Limb (tissue), 2 donors: ENCODE data around the gene PHF21A.
A peak's percentile ranks its signal among the peaks of the same experiment; 100 is the strongest.
"Not testable (repeated sequence)": the region's sequence is repeated elsewhere in the genome, so short reads cannot be mapped to it uniquely, and the experiment has no call there.

ENCODE experiments used
- DNase-seq, 2 donors: peaks; one replicate each; pipeline ENCODE4 v3.0.0-alpha.2; 2016; ENCODE audit errors: extremely low spot score in 2 of 2

PHF21A gene

DNA sequence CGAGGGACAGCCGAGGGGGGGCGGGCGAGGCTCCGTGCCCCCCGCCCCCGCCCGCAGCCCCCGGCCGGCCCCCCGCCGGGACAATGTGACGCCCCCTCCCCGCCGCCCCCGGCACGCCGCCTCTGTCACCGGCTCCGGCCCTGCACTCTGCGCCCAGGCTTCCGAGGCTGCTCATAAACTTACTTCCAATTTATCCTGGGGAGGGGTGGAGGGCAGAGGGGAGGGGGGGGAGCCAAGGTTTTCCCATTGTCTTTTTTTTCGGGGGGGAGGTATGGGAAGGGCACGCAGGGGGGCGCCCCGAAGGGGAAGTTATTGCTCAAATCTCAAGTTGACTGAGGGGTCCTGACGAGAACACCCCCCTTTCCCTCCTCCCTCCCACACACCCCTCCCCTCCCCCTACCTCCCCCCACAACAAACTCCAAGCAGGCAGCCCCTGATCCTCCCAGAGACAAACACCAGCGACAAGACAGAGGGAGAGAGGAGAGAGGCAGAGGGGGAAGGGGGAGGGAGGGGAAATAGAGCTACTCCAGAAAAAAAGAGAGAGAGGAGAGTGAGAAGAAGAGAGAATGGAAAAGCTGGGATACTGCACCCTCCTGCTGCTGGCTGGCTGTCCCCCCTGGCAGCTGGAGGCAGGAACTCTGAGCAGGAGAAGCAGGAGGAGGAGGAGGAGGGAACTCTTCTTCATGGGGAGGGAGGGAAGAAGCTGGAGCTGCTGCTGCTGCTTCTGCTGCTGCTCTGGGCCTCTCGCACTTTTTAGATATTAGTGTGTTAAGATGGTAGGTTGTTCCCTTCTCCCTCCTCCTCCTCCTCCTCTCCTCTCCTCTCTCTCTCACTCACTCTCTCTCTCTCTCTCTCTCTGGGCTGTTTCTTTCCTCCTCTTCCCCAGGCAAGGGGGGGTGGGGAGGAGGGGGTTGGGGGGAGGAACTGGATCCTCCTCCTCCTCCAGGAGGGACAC, 631 bp downstream of the PHF21A start:
- peak; percentile 76 to 82 for DNase-seq

- peak; percentile 50 to 81 for DNase-seq
These were observed 1.7 kb downstream of the PHF21A start for GRCh38 chr11:46119352-46120216.

GRCh38 chr11:46118702-46119351, 2.4 kb downstream of the PHF21A start:
- no peak for DNase-seq

- DNase-seq, result no peak
These were observed 3.4 kb downstream of the PHF21A start for GRCh38 chr11:46117842-46118241.

DNA sequence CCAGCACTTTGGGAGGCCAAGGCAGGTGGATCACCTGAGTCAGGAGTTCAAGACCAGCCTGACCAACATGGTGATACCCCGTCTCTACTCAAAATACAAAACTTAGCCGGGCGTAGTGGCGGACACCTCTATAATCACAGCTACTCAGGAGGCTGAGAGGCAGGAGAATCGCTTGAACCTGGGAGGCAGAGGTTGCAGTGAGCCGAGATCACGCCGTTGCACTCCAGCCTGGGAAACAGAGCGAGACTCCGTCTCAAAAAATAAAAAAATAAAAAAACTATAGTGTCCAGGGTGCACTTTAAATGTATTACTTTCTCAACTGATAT, 4.6 kb downstream of the PHF21A start:
- not testable (repeated sequence) for DNase-seq

DNA sequence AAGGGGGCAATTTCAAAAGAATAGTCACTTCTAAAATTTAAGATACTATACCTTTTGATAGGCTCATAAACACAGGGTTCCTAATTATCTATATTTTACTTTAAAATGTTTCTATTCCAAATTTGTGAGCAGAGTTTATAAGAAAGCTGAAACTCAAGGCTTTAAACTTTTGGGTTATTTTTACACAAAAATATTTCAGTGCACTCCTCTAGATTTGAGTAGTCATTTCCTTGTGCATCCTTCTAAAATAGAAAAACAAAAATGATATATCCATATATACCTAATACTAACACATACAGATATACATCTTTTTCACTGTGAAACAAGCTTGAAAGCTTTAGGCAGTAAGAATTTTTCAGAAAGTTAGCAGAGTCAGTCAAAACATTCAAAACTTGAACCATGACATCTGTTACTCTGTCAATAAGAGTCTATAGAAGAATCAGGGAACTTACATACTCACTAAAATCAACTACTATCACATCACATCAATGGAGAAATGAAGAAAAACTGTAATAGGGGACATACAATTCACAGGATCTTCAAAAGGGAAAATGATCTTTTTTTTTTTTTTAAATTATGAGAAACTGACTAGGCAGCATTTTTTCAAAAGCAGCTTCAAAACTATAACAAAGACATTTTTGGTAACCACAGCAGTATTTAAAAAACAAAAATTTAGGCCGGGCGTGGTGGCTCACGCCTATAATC, 5.1 kb downstream of the PHF21A start:
- DNase-seq, result no peak

DNA sequence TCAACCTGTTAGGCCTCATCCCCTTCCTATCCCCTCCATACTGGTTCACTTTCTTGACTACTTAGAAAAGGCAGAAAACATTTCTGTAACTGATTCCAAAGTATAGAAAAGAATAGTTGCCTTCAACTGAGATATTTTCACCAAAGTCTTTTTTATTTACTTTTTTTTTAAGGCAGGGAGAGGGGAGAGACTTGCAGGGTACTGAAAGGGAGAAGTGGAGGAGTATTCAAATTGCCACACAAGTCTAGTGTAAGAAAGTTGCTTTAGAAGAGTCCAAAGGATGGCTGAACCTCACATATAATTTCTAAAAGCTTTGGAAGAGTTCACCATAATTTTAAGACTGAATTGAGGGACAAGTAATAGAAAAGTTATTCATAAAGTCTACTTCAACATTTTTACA, 6.3 kb downstream of the PHF21A start:
- DNase-seq, result no peak

DNA sequence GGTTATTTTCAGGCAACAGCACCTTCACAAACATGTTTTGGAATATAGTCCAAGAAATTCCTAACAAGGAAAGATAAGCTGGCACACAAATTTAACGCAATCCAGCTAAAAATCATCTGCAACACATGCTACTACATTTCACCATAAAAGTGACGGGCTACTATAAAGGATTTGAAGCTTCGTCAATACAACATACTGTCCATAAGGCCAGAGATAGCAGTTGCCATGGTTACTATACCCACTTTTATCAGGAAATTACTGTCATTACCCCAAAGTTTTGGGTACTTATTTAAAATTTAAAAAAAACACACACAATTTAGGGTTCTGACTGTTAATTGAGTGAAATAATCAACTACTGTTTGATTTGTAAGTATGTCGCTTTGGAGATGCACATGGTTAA, 6.9 kb downstream of the PHF21A start:
- no peak for DNase-seq

GRCh38 chr11:46112961-46113607, 8.2 kb downstream of the PHF21A start:
- DNase-seq, result peak in 1 of 2 donors; percentile 75

DNA sequence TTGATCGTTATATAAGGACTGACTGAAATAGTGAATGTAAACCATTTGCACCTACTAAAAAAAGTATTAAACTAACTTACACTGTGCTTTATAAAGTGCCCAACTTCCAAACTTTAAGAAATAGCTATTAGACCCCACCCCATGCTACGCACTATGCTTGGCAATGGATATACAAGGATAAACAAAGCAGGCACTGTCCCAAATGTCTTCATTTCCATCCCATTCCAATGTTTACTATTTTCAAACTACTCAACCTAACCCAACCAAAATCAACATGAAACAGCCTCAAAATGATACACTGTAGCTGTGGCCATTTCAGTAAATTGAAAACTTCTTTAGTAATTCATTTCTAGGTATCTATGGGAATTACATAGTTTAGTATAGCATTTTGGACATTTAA, 12.5 kb downstream of the PHF21A start:
- no peak for DNase-seq

- DNase-seq, result no peak
These were observed 13.5 kb downstream of the PHF21A start for GRCh38 chr11:46107780-46108179.

GRCh38 chr11:46107408-46107718, 13.9 kb downstream of the PHF21A start:
- no peak for DNase-seq

DNA sequence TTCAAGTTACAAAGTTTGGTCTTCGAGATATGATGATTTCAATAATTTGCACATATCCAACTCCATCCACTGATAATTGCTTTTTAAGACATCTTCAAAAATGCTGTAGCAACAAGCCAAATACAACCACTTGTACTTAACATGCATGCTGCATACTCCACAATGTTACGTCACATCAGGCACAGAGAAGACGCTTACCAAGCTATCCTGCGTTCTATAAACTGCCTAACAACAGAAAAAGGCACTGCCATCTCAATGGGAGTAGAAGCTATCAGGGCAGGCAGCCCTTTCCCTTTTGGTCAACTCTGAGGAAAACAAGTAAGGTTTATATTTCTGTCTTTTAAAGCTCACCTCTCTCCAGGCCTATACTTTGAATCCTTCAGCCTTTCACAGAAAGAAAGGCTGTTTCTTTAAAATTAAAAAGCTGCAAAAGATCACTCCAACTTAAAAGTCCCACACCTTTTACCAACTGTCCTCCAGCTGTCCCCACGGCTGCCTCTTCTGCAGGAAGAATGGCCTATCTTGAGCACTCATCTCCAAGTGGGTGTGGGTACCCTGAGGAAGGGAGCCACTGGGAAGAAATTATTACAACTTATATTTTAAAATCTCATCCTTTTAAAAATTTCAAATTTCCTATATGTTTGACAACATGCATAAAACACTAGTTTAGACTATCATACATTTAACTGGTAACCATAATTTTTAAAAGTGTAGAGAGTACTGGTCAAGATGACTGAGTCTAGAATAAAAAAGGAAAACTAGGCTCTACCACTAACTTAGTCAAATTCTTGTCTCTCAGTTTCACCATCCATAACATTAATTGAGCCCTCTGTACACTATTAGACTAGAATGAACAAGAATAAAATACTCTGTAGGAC, 14.5 kb downstream of the PHF21A start:
- DNase-seq, result no peak

DNA sequence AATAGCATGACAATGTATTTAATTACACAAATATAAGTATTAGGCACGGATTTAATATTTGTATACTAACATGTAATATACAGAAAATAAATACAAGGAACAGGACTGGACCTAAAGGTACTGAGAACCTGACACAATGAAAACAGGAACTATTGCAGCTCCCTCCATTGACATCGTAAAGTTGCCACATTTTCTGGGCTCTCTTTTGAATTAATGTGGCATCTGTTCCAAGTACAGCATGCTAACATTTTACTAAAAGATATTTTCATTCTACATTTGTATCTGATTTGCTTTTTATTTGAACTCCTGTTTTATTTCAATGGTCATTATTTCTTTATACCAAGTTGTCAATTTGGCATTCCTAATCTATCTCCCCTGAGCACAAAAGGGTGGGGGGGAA, 15.3 kb downstream of the PHF21A start:
- no peak for DNase-seq

DNA sequence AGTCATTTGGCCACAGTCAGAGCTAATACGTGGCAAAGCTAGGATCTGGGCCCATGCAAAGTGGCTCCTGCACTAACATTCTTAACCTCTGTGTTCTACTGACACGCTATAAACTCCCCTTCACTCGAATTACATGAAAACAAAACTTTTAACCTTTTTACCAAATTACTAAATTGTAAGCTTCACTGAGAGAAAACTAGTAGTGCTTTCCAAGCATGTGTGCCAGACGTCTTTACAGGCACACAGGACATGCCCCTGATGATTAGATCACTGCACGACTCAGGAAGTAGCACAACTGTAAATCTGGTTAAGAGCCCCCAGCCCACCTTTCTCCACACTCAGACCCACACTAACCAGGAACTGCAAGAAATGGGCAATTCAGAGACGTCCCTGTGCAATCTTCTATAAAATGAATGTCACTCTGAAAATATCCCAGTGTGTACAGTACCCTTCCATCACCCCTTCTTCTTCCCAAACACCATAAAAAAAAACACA, 16.1 kb downstream of the PHF21A start:
- DNase-seq, result no peak

DNA sequence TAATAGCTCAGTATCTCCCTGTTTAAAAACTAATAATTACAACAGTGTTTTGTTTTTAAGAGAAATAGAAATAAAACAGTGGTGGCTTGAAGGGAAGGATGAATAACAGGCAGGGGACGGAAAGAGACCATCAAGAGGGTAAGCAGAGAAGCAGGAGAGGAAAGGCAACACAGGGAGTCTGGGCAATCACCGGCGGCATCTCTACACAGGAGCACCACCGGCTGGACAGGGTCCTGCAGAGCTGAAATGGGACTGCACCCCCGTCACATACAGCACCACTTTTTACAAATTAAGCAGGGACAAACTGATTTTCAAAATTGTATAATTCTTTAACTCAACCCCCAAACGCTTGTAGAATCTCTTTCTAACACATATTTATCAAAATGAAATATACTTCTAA, 18.4 kb downstream of the PHF21A start:
- DNase-seq, result no peak

- no peak for DNase-seq
These were observed 20.6 kb downstream of the PHF21A start for GRCh38 chr11:46100670-46101069.

DNA sequence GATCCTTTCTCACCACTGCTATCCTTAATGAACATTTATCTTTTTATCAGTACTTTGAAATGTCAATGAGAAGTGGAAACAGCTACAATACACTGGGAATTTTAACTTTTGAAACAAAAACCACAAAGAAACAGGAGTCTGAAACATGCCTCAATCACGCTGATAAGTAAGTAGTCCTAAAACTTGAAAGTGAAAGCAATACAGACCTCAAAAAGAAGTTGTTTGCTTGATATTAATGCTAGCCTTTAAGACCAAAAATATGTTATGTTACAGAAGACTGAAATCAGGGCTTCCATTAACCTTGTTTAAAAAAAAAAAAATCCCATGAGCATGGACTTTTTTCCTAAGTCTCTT, 21.3 kb downstream of the PHF21A start:
- DNase-seq, result no peak

DNA sequence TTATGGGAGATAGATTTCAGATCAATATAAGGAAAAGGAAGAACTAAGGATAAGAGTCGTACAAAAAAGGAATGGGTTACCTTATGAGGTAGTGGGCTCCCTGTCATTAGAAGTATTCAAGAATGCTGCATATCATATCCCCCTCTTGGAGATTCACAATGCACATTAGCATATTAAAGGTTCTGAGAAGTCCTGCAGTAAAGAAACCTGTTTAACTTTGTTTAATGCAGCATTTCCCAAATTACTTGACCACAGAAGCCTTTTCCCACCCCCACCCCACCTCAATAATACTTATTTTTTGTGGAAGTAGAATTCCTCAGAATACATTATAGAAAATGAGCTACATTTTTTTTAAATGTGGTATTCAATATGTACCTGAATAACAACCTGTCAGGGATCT, 30.9 kb downstream of the PHF21A start:
- DNase-seq, result no peak

- DNase-seq, result no peak
These were observed 41.6 kb downstream of the PHF21A start for GRCh38 chr11:46079662-46080061.
